ENCODE results near the gene OLR1. TPM values are rescaled to one million over a fixed set of nuclear protein-coding genes. Genes with fewer than 3 reads are reported as not detected.
"Not testable (repeated sequence)": the region's sequence is repeated elsewhere in the genome, so short reads cannot be mapped to it uniquely, and the experiment has no call there.

OLR1 gene
- not detected for total RNA-seq

GRCh38 chr12:10171973-10172728 lies at the start of gene OLR1:
Gene OLR1, minus strand, starts transcription at chr12:10172132. Its CDS starts 55 bp downstream, at chr12:10172077.
- CTCF ChIA-PET = interaction anchor here (0.9 to 2.6 kb wide), 3 partner anchors 19 to 358 kb away, joined by 3 to 9 read pairs (median 6); no protein-coding TSS in a partner anchor
- ATAC-seq = no peak

GRCh38 chr12:10220398-10221077 lies 48.6 kb upstream of the OLR1 start:
- no peak overlapping the region for H3K4me3 Mint-ChIP-seq
- no peaks in the 10 kb centered on the region for H3K27me3 Mint-ChIP-seq
- DNase-seq = no peak
- H3K9me3 Mint-ChIP-seq (ENCODE audit: low read depth) = no peaks in the 10 kb centered on the region
- CTCF ChIA-PET = no interaction called here
- peaks cover 16% of the 10 kb centered on the region for H3K4me1 Mint-ChIP-seq
- ATAC-seq = no peak
- no peak overlapping the region for H3K27ac Mint-ChIP-seq
- H3K36me3 Mint-ChIP-seq = peaks cover 59% of the 10 kb centered on the region

More at GRCh38 chr12:10171973-10172728, at the start of gene OLR1:
- no peak within 1 kb of the TSS for H3K27ac Mint-ChIP-seq
- no peak for DNase-seq
- H3K4me3 Mint-ChIP-seq = no peak within 1 kb of the TSS
- no peaks in the 10 kb centered on the region for H3K9me3 Mint-ChIP-seq (ENCODE audit: low read depth)
- peaks cover 42% of the 10 kb centered on the region for H3K27me3 Mint-ChIP-seq
- no peaks in the 10 kb centered on the region for H3K36me3 Mint-ChIP-seq
- H3K4me1 Mint-ChIP-seq = no peaks in the 10 kb centered on the region

- peaks cover 30% of the 10 kb centered on the region for H3K4me1 Mint-ChIP-seq
- CTCF ChIA-PET = interaction anchor here (2.4 to 2.9 kb wide), 2 partner anchors 9 to 18 kb away, joined by 7 to 9 read pairs; no protein-coding TSS in a partner anchor
- no peaks in the 10 kb centered on the region for H3K27me3 Mint-ChIP-seq
- H3K4me3 Mint-ChIP-seq = no peak overlapping the region
- ATAC-seq (no peak), DNase-seq (no peak)
- H3K27ac Mint-ChIP-seq = no peak overlapping the region
- H3K9me3 Mint-ChIP-seq (ENCODE audit: low read depth) = no peaks in the 10 kb centered on the region
- peaks cover 48% of the 10 kb centered on the region for H3K36me3 Mint-ChIP-seq
These were observed 46.1 kb upstream of the OLR1 start for GRCh38 chr12:10218021-10218420.

GRCh38 chr12:10215946-10216345 lies 44.0 kb upstream of the OLR1 start:
- H3K9me3 Mint-ChIP-seq (ENCODE audit: low read depth); ATAC-seq; H3K27me3 Mint-ChIP-seq: not testable (repeated sequence)
- H3K27ac Mint-ChIP-seq = peak overlapping the region; percentile 97
- peak overlapping the region; percentile 88 for H3K4me3 Mint-ChIP-seq
- H3K4me1 Mint-ChIP-seq = peaks cover 33% of the 10 kb centered on the region
- CTCF ChIA-PET = interaction anchor here (2.9 kb wide), 1 partner anchor 20 kb away, joined by 9 read pairs; no protein-coding TSS in a partner anchor
- DNase-seq = peak; percentile 63
- peaks cover 27% of the 10 kb centered on the region for H3K36me3 Mint-ChIP-seq

- peaks cover 28% of the 10 kb centered on the region for H3K4me1 Mint-ChIP-seq
These were observed 43.5 kb upstream of the OLR1 start for GRCh38 chr12:10215436-10215835.

GRCh38 chr12:10214895-10215267 lies 42.9 kb upstream of the OLR1 start:
- ATAC-seq (no peak), DNase-seq (no peak)
- CTCF ChIA-PET = interaction anchor here (1.3 to 3.7 kb wide), 4 partner anchors 14 to 401 kb away, joined by 3 to 12 read pairs (median 6); no protein-coding TSS in a partner anchor
- Mint-ChIP-seq H3K4me3 (peak overlapping the region; percentile 88), H3K27ac (peak overlapping the region; percentile 97), H3K4me1 (peaks cover 28% of the 10 kb centered on the region), H3K36me3 (peaks cover 18% of the 10 kb centered on the region), H3K27me3 (no peaks in the 10 kb centered on the region), H3K9me3 (ENCODE audit: low read depth) (no peaks in the 10 kb centered on the region)

More at GRCh38 chr12:10215436-10215835, 43.5 kb upstream of the OLR1 start:
- ATAC-seq (no peak), DNase-seq (no peak)
- Mint-ChIP-seq H3K36me3 (peaks cover 22% of the 10 kb centered on the region), H3K27me3 (no peaks in the 10 kb centered on the region), H3K4me3 (peak overlapping the region; percentile 88), H3K27ac (peak overlapping the region; percentile 97), H3K9me3 (ENCODE audit: low read depth) (no peaks in the 10 kb centered on the region)
- CTCF ChIA-PET = interaction anchor here (1.5 to 3.7 kb wide), 2 partner anchors 13 to 21 kb away, joined by 5 to 12 read pairs; no protein-coding TSS in a partner anchor

- Mint-ChIP-seq H3K27me3 (no peaks in the 10 kb centered on the region), H3K4me1 (peaks cover 28% of the 10 kb centered on the region), H3K36me3 (peaks cover 14% of the 10 kb centered on the region), H3K9me3 (ENCODE audit: low read depth) (no peaks in the 10 kb centered on the region), H3K27ac (peak overlapping the region; percentile 97), H3K4me3 (peak overlapping the region; percentile 88)
- ATAC-seq (no peak), DNase-seq (no peak)
- CTCF ChIA-PET = interaction anchor here (0.6 to 3.7 kb wide), 7 partner anchors 15 to 486 kb away, joined by 3 to 12 read pairs (median 4); no protein-coding TSS in a partner anchor
These were observed 42.4 kb upstream of the OLR1 start for GRCh38 chr12:10214136-10214894.

- Mint-ChIP-seq H3K9me3 (ENCODE audit: low read depth) (no peaks in the 10 kb centered on the region), H3K36me3 (peaks cover 14% of the 10 kb centered on the region), H3K4me1 (peaks cover 28% of the 10 kb centered on the region), H3K4me3 (peak overlapping the region; percentile 88), H3K27ac (peak overlapping the region; percentile 97), H3K27me3 (no peaks in the 10 kb centered on the region)
- DNase-seq = peak; percentile 92
- CTCF ChIA-PET = interaction anchor here (0.6 to 3.7 kb wide), 8 partner anchors 15 to 487 kb away, joined by 3 to 12 read pairs (median 4); no protein-coding TSS in a partner anchor
- peak; percentile 68 for ATAC-seq
These were observed 41.5 kb upstream of the OLR1 start for GRCh38 chr12:10213168-10214135.

GRCh38 chr12:10212739-10213131 lies 40.8 kb upstream of the OLR1 start, which contains the start of gene GABARAPL1:
Gene GABARAPL1, plus strand, starts transcription at chr12:10212877. Its CDS starts 253 bp downstream, at chr12:10213130.
- Mint-ChIP-seq H3K9me3 (ENCODE audit: low read depth) (no peaks in the 10 kb centered on the region), H3K27ac (peak within 1 kb of the TSS; percentile 97), H3K4me1 (peaks cover 28% of the 10 kb centered on the region), H3K36me3 (peaks cover 8% of the 10 kb centered on the region), H3K4me3 (peak within 1 kb of the TSS; percentile 88), H3K27me3 (no peaks in the 10 kb centered on the region)
- ATAC-seq (peak; percentile 72), DNase-seq (peak; percentile 85)
- CTCF ChIA-PET = interaction anchor here (0.6 to 3.7 kb wide), 5 partner anchors 23 to 128 kb away, joined by 3 to 12 read pairs (median 4); no protein-coding TSS in a partner anchor

GRCh38 chr12:10211940-10212738 lies 40.2 kb upstream of the OLR1 start:
- no peaks in the 10 kb centered on the region for H3K9me3 Mint-ChIP-seq (ENCODE audit: low read depth)
- peak overlapping the region; percentile 88 for H3K4me3 Mint-ChIP-seq
- H3K4me1 Mint-ChIP-seq = peaks cover 28% of the 10 kb centered on the region
- H3K36me3 Mint-ChIP-seq = peaks cover 8% of the 10 kb centered on the region
- peak; percentile 79 for ATAC-seq
- H3K27ac Mint-ChIP-seq = peak overlapping the region; percentile 97
- H3K27me3 Mint-ChIP-seq = no peaks in the 10 kb centered on the region
- CTCF ChIA-PET = interaction anchor here (0.6 to 3.7 kb wide), 3 partner anchors 24 to 129 kb away, joined by 3 to 12 read pairs (median 3); no protein-coding TSS in a partner anchor
- DNase-seq = peak; percentile 92

Measured in activated CD8-positive, alpha-beta memory T cell treated with anti-CD3 and anti-CD28 coated beads, Interleukin-2, amount 10 ng/mL, durations not matched to agents 7 days and 5 days (primary cell).